Fibroblast of lung (primary cell): Measurements from ENCODE around the gene MEGF8. TPM values are rescaled to one million over a fixed set of nuclear protein-coding genes. Genes with fewer than 3 reads are reported as not detected.
"Not testable (repeated sequence)": the region's sequence is repeated elsewhere in the genome, so short reads cannot be mapped to it uniquely, and the experiment has no call there.

Experiments used
- DNase-seq, 2 donors: peaks; one replicate each; pipeline versions ENCODE4 v3.0.0 to v3.0.0-alpha.2; 2010; ENCODE audit warnings: low read depth in 2 of 2
- H2AFZ ChIP-seq: 2 replicates; pipeline ENCODE4 v1.5.1; 2012; ENCODE audit warnings: low read length, control low read depth, inconsistent platforms
- H3K27ac ChIP-seq: 2 replicates; pipeline ENCODE4 v1.5.1; 2011; ENCODE audit warnings: low read length, control low read depth; ENCODE audit not compliant: insufficient read depth
- H3K27me3 ChIP-seq: 2 replicates; pipeline ENCODE4 v1.5.1; 2011; ENCODE audit warnings: mild to moderate bottlenecking, low read length; ENCODE audit not compliant: control insufficient read depth, insufficient read depth
- H3K36me3 ChIP-seq: 2 replicates; pipeline ENCODE4 v1.5.1; 2011; ENCODE audit warnings: low read length; ENCODE audit not compliant: control insufficient read depth, insufficient read depth
- H3K4me1 ChIP-seq: 2 replicates; pipeline ENCODE4 v1.5.1; 2011; ENCODE audit warnings: low read length; ENCODE audit not compliant: control insufficient read depth, insufficient read depth; ENCODE audit errors: extremely low read depth
- H3K4me2 ChIP-seq: 2 replicates; pipeline ENCODE4 v1.5.1; 2011; ENCODE audit warnings: low read length, control low read depth; ENCODE audit not compliant: insufficient read depth; ENCODE audit errors: extremely low read depth
- H3K4me3 ChIP-seq, 4 experiments: fragments of 200-600 bp in 1 of 4; sonication (generic) in 1 of 4; replicated peaks in 1 of 4; 2 replicates each; pipeline ENCODE4 v1.5.1; 2011 to 2016; ENCODE audit warnings: low read length in 4 of 4, low read depth in 3 of 4, mild to moderate bottlenecking in 3 of 4, control low read depth in 2 of 4, inconsistent platforms in 1 of 4, mixed read lengths in 1 of 4; ENCODE audit not compliant: insufficient read depth in 1 of 4; ENCODE audit errors: control extremely low read depth in 1 of 4
- H3K79me2 ChIP-seq: 2 replicates; pipeline ENCODE4 v1.5.1; 2012; ENCODE audit warnings: mild to moderate bottlenecking, low read length, inconsistent platforms; ENCODE audit not compliant: control insufficient read depth, insufficient read depth
- H3K9ac ChIP-seq: 2 replicates; pipeline ENCODE4 v1.5.1; 2011; ENCODE audit warnings: mild to moderate bottlenecking, low read length, control low read depth; ENCODE audit not compliant: insufficient read depth
- H3K9me3 ChIP-seq: 2 replicates; pipeline ENCODE4 v1.5.1; 2012; ENCODE audit warnings: low read depth, low read length; ENCODE audit not compliant: control insufficient read depth, insufficient read depth
- H4K20me1 ChIP-seq: 2 replicates; pipeline ENCODE4 v1.5.1; 2011; ENCODE audit warnings: low read length; ENCODE audit not compliant: control insufficient read depth, insufficient read depth; ENCODE audit errors: extremely low read depth
- EZH2 ChIP-seq: IDR thresholded peaks from 2 replicates; pipeline ENCODE4 v1.5.1; 2012; ENCODE audit warnings: low read length, control low read depth, mild to moderate bottlenecking; ENCODE audit errors: missing control alignments
- polyA plus RNA-seq, 2 donors: library from polyadenylated mRNA; depleted of rRNA in 1 of 2; stranded (reverse) in 1 of 2; unstranded in 1 of 2; fragments of >200 nt; gene quantifications; 2 replicates each; pipeline ENCODE4 v1.2.1, GENCODE V29; 2011 to 2012; ENCODE audit warnings: missing spikeins in 1 of 2
- total RNA-seq: library from RNA; depleted of rRNA; stranded (reverse); fragments of >200 nt; gene quantifications from 2 replicates; pipeline ENCODE4 v1.2.1, GENCODE V29; 2014
- TF ChIP-seq, protein P1 (sequence below), 2 donors: IDR thresholded peaks in 1 of 2; conservative IDR thresholded peaks in 1 of 2; 1 replicate in 1 of 2; 2 replicates in 1 of 2; pipeline ENCODE4 v1.5.1; 2011 to 2012; ENCODE audit warnings: low read length in 2 of 2, control low read depth in 1 of 2, inconsistent platforms in 1 of 2, low read depth in 1 of 2, mild to moderate bottlenecking in 1 of 2

Gene MEGF8
- total and polyA plus RNA-seq, 2 donors (not counting 1 experiment from before 2014, with no cell fraction given) = 9.3 to 27.6 TPM

DNA sequence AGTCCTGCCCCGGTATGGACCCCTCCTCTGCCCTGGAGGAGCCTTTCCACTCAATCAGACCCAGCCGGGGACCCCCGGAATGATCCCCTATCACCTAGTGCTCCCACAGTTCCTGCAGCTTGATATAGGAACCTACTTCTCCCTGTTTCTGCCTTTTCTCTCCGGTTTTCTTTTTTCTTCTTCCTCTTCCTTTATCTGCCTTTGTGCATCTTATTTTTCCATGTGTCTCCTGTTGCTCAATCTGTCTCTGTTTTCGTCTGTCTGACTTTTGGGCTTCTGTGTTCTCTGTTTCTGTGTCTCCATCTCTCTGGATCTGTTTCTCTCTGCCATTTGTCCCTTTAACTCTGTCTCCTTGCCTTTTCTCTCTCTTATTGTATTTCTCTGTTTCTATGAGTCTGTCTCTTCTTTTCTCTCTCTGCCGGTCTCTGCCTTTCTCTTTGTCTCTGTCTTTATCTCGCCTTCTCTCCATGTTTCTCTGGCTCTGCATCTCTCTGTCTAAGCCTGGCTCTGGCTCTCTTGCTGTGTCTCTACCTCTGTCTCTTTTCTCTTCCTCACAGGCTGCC, 10.0 kb downstream of the MEGF8 start:
- Histone ChIP-seq H2AFZ (no peak overlapping the region), H3K9me3 (no peaks in the 10 kb centered on the region), H3K36me3 (no peaks in the 10 kb centered on the region), H3K79me2 (no peaks in the 10 kb centered on the region), H3K9ac (no peak overlapping the region), H3K4me3 (no peak overlapping the region), H3K4me2 (no peak overlapping the region), H3K27me3 (no peaks in the 10 kb centered on the region), H3K4me1 (no peaks in the 10 kb centered on the region), H3K27ac (no peak overlapping the region), H4K20me1 (no peaks in the 10 kb centered on the region)
- no peak for TF ChIP-seq EZH2
- TF ChIP-seq, protein P1, sequence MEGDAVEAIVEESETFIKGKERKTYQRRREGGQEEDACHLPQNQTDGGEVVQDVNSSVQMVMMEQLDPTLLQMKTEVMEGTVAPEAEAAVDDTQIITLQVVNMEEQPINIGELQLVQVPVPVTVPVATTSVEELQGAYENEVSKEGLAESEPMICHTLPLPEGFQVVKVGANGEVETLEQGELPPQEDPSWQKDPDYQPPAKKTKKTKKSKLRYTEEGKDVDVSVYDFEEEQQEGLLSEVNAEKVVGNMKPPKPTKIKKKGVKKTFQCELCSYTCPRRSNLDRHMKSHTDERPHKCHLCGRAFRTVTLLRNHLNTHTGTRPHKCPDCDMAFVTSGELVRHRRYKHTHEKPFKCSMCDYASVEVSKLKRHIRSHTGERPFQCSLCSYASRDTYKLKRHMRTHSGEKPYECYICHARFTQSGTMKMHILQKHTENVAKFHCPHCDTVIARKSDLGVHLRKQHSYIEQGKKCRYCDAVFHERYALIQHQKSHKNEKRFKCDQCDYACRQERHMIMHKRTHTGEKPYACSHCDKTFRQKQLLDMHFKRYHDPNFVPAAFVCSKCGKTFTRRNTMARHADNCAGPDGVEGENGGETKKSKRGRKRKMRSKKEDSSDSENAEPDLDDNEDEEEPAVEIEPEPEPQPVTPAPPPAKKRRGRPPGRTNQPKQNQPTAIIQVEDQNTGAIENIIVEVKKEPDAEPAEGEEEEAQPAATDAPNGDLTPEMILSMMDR (conservative IDR thresholded peaks at IDR 0.05 in 1 of 2, IDR thresholded peaks at IDR 0.05 in 1 of 2; ENCODE audit: low read depth in 1 of 2, low read length in 2 of 2) = no peak
- DNase-seq = no peak

DNA sequence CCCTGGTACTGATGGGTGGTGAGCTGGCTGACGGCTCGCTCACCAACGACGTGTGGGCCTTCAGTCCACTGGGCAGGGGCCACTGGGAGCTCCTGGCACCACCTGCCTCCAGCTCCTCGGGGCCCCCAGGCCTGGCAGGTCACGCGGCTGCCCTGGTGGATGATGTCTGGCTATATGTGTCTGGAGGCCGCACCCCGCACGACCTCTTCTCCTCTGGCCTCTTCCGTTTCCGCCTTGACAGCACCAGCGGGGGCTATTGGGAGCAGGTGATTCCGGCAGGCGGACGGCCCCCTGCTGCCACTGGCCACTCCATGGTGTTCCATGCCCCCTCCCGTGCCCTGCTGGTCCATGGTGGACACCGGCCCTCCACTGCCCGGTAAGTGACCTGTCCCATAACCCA, 10.5 kb downstream of the MEGF8 start:
- no peaks in the 10 kb centered on the region for H3K79me2 ChIP-seq
- no peak overlapping the region for H3K27ac ChIP-seq
- no peak overlapping the region for H3K4me3 ChIP-seq
- H3K36me3 ChIP-seq = no peaks in the 10 kb centered on the region
- H2AFZ ChIP-seq = no peak overlapping the region
- no peaks in the 10 kb centered on the region for H3K9me3 ChIP-seq
- TF ChIP-seq EZH2 = no peak
- TF ChIP-seq, protein P1 (conservative IDR thresholded peaks at IDR 0.05 in 1 of 2, IDR thresholded peaks at IDR 0.05 in 1 of 2; ENCODE audit: low read depth in 1 of 2, low read length in 2 of 2) = no peak
- H4K20me1 ChIP-seq = no peaks in the 10 kb centered on the region
- no peak overlapping the region for H3K9ac ChIP-seq
- no peak for DNase-seq
- no peaks in the 10 kb centered on the region for H3K4me1 ChIP-seq
- H3K4me2 ChIP-seq = no peak overlapping the region
- H3K27me3 ChIP-seq = no peaks in the 10 kb centered on the region

GRCh38 chr19:42339126-42339860, 13.9 kb downstream of the MEGF8 start:
- H3K27me3 ChIP-seq, H3K9me3 ChIP-seq, H3K4me1 ChIP-seq, H2AFZ ChIP-seq, H4K20me1 ChIP-seq, H3K4me2 ChIP-seq, H3K36me3 ChIP-seq, H3K4me3 ChIP-seq, H3K79me2 ChIP-seq, H3K27ac ChIP-seq, H3K9ac ChIP-seq, DNase-seq: not testable (repeated sequence)

GRCh38 chr19:42339922-42340321, 14.5 kb downstream of the MEGF8 start:
- not testable (repeated sequence) for H3K9me3 ChIP-seq, H3K36me3 ChIP-seq, H3K27me3 ChIP-seq, H3K4me2 ChIP-seq, H3K4me1 ChIP-seq, H2AFZ ChIP-seq, H4K20me1 ChIP-seq, H3K27ac ChIP-seq, H3K4me3 ChIP-seq, DNase-seq, H3K9ac ChIP-seq, H3K79me2 ChIP-seq
